ENCODE results near the gene KCTD2.

KCTD2 gene

DNA sequence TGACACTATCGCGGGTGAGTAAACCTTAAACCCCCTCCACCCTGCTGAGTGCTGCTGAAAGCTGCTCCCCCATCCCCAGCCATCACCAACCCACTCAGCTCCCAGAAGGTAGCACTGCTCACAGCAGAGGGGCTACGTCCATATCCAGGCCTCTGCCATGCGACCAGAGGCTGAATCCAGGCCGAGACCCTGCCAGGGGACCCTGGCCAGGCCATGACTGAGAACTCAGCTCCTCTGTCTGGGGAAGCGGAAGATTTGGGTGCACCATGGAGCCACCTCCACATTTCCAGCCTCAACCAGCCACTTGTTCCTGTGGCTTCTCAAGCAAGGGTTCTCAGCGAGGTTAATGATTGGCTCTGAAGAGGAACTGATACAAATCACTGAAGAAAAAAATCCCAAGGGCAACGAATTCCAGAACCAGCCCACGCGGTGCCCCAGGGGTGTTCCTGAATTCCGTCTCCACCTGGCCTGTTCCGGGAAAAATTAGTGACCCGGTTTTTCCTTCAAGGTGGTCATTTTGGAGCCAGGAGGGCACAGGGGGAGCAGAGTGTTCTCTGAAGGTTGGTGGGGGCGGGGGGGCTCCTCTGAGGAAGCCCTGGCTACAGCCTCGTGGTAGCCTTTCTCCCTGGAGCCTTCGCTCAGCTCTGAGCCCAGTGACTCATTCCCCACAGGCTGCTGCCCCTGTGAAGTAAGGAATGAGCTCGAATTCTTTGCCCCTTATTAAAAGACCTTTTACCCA is 31.4 kb downstream of the KCTD2 start:
- DNase-seq = no peak

DNA sequence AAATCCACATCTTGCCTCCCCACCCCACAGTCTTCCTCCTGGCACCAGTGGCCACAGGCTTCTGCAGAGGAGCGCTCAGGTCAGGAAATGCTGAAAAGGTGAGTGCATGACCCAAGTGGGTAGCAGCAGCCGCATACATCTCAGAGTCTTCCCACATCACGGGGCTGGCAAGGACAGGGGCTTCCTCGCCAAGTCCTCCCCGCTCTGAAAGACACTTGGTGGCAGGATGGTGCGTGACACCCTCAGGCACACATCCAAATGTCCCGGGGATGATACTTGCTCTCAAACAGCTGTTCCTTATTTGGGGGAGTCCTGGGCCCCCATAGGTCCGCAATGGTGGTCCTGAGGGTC is 32.0 kb downstream of the KCTD2 start:
- DNase-seq = no peak

DNA sequence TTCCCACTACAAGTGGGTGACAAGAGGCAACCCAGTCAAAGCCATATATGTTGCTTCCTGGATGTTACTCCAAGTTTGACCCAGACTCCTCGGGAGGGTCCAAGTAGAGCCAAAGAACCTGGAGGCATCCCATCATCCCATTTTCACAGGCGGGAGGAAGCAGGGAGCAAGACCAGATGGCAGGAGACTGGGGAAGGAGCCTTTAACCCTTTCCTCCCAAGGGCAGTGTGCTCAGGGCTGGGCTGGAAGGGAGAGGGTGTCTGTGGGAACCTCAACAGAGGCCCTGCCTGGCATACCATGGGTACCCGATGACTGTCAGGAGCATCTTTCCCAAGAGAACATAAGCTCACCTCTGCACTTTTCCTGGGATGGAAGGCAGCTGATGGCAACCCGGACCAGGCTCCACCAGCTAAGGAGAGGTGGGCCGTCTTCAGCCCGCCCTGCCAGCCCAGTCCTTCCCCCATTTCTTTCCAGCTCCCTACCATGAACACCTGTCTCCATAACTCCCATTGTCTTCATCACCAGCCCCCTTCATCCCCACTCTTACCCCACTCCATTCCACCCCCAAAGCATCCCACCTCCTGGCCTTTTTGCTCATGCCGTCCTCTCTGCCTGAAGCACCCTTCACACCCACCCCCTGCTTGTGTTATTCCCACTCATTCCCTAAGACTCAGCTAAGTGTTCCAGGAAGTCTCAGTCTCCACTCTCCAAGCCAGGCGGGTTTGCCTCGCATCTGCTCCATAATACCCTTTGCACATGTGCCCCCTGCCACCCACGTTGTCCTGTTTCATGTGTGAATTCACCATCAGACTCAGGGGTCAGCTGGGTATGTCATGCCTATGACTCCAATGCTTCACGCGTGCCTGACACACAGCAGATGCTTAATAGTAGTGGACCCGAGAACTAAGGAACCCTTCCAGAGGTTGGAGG is 34.9 kb downstream of the KCTD2 start:
- no peak for DNase-seq

DNA sequence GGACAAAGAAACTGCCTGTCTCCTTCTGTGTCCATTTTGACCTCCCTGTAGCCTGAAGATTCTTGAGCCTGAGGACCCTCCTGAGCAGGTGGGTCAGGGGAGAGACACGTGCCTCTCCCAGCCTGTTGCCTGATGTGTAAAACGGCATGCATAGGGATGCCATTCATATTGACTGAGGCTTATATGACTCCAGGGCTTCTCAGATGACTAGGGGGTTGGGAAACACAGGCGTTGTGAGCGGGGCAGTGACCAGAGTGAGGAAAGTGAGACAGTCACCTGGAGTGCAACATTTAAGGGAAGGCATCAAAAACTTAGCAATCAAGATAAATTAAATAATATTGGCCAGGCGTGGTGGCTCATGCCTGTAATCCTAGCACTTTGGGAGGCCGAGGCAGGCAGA is 35.7 kb downstream of the KCTD2 start:
- no peak for DNase-seq

DNA sequence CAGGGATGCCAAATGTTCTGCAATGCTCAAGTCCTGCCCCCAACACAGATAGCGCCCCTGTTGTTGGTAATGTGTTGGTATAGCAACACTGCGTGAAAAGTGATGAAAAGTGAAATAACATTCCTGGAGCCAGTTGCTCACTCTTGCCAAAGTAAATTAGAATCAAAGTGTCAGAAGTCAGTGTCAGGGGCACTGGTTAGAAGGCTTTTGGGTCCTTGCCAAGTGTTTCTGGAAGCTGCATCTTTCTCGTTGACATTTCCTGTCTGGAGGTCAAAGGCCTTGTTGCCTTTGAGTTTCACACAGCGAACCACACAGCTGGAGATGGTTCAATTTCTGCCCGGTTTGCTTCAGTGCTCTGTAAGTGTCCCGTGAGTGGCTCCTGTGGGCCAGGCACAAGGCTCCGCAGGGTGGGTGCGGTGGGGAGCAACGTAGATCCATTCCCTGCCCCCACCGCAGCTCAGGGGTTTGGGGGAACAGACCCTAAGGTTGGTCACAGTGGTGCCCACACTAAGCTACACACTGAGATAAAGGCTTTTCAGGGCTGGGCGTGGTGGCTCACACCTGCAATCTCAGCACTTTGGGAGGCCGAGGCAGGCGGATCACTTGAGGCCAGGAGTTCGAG is 37.1 kb downstream of the KCTD2 start:
- DNase-seq = no peak

DNA sequence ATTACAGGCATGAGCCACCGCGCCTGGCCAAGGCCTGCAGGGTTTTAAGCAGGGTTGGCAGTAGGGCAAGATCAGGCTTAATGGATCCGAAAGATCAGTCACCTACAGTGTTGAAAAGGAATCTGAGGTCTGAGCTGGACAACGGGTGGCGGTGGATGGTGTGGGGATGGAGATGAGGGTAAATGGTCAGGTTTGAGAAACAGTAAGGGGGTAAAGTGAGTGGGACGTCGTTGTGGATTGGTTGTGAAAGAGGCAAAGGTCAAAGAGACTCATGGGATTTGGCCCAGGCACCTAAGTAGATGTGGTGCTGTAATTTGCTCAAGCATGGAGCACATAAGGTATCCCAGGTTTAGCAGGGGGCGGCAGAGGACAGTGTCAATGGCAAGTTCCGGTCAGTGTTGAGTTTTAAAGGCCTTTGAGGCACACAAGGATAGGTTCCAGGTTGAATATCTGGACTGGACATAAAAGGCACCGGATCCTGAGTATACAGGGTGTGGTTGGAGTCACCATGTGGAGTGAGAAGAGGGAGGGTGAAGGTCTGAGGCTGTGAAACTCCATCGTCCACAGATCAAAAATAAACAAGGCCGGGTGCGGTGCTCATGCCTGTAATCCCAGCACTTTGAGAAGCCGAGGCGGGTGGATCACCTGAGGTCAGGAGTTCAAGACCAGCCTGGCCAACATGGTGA is 39.6 kb downstream of the KCTD2 start:
- DNase-seq = no peak

DNA sequence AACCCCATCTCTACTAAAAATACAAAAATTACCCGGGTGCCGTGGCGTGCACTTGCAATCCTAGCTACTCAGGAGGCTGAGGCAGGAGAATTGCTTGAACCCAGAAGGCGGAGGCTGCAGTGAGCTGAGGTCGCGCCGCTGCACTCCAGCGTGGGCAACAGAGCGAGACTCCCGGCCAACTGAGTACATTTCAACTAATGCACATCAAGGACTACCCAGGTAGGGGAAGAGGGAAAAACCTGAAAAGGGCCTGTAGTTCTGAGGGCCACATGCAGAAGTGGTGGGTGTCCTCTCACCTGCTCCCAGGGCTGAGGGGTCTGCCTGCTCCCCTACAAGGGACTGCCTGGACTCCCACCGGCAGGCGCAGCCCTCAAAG is 40.1 kb downstream of the KCTD2 start:
- no peak for DNase-seq

DNA sequence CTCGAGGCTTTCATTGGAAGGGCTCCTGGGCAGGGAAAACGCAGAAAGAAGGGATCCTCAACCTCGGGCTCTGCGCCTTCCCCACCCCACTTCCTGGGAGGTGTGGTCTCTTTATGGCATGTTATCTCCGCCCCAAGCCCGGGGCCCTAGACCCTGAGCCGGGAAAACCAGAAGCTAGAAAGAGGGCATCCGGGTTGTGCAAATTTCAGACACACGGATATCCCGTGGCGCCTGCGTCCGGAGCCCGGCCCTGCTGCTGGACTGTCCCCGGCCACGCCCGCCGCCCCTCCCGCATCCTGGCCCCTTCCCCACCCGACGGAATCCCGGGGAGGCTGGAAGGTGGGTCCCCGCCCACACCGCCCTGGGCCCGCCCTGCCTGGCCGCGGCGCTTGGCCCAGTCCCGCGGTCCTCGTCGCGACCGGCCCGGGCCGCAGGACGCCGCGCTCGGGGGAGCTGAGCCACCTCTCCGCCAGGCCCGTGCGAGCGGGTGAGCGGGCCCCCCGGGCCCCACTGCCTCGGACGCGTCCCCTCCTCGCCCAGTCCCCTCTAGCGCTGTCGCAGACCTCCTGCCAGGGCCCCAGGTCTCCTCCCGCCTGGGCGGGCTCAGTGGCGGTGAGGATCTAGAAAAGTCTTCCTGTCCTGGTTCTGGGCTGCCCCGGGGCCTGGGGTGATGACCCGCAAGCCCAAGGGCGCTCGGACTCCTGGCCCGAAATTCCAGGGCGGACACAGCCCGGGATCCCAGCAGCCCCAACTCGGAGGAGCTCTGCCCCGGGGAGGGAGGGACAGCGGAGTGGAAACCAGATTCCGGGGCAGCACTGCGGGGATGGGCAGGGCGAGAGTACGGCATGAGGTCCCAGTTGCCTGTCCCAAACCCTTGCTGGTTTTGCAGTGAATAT is 40.8 kb downstream of the KCTD2 start, which contains the start of gene SLC16A5:
TSS of gene SLC16A5 (plus strand) at position 397 of the 896 bp plus-strand sequence. CDS start 5,683 bp downstream, outside the sequence.
- no peak for DNase-seq

DNA sequence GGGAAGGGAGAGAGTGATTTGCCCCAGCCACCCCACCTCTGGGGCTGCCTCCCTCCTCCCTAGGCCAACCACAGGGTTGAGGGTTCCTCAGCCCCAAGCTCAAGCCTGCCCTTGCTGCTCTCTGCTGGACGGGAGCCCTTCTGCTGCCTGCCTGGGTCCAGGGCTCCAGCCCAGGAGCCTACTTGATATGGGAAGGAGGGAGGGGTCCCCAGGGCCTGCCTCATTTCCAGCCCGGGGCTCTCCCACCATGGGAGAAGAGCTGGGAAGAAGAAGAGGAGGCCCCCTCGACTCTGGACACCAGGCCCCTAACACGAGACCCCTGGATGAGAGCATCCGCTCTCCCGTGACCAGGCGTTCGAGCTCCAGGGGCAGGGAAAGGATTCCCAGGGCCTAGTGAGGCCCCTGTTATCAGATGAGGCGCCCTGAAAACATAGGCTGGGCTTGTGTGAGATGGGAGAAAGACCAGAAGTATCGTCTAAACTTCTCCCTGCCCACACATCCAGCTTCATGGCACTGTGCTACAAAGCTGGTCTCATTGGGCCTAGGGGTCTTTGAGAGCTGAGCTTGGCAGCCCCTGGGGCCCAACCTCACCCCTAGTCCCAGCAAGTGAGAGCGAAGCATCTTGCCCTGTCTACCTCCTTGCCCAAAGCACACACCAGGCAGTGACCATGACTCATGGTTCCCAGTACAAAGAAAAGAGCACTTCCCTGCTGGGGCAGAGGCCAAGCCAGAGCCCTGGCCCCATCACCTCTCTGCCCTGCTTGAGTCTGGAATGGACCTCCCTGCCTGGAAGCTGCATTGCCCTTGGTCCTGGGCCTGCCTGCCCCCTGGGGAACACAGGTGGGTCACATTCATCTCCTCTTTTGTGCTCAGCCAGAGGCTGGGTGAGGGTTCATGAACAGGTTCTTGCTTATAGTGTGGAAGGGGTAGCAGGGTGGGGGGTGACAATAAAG is 41.7 kb downstream of the KCTD2 start:
- DNase-seq = no peak

DNA sequence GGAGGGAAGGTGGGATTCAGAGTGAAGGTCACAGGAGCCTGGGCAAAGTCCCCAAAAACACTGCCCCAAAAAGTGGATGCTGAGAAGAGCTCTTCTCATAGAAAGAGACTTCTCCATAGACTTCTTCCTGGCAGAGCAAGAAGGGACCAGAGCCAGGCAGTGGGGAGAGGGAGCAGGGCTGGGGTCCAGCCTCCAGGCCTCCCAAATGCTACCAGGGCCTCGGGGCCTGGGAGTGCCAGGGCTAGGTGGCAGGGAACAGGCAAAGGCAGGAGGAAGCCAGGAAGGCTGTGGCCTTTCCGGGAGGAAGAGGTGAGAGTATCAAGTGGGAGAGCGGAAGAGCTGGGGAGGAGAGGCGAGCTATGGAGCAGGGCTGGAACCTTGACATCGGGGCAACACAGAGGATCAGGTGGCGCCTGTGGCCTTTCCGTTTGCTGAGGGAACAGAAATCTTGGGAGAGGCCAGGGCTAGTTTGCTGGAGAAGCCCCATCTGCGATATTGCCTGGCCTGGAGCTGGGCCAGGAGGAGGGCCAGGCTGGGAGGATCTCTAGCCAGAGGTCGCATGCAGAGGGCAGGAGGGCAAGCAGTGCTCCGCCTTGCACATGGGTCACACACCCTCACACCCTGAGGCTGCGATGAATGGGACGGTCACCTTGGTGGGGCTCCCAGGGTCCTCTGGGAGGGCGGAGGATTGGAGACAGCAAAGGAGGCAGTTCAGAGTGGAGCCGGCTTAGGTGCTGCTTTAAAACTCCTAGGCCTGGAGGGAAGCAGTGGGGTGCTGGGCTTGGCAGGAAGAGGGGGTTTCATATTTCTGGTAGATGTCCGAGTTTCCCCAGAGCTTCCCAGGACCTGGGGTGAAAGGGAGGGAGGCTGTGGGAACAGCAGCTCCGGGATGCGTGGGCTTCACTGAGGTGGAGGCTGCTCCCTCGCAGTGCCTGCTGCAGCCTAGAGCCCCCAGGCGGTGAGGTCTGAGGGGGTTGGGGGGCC is 44.1 kb downstream of the KCTD2 start:
- no peak for DNase-seq

DNA sequence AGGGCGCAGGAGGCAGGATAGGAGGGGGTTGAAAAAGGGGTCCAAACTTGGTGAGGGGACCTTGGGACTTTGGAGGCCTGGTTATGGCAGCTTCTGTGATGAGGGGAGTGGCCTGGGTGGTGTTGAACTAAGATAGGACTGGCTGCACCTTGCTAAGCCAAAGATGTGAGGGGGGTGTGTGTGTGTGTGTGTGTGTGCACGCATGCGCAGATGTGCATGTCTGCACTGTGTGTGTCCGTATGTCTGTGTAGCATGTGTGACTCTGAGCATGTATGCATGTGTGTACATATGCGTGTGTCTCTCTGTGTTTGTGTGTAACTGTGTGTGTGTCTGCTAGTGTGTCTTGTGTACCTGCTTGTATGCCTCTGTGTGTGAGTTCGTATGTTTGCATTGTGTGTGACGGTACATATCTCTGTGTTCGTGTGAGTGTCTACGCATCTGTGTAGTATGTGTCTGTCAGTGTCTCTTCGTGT is 44.9 kb downstream of the KCTD2 start:
- no peak for DNase-seq

DNA sequence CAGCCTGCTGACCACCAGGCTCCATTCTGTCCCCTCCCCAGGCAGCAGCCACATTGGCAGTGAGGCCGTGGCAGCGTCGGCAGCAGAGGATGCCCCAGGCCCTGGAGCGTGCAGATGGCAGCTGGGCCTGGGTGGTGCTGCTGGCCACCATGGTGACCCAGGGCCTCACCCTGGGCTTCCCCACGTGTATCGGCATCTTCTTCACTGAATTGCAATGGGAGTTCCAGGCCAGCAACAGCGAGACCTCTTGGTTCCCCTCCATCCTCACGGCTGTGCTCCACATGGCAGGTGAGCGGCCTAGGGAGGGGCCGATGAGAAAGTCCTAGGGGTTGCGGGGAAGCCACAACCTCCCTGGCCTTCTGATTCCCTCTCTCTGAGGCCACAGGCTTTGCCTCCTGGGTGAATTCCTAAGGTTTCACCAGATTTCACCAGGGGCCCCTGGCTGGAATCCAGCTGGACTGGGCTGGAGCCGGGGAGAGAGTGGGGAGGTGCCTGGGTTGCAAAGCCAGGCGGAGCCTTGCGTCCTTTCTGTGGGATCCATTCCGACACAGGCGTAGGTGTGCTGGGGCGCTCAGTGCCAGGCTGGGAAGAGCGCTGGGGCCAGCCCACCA is 46.6 kb downstream of the KCTD2 start:
- DNase-seq = no peak

DNA sequence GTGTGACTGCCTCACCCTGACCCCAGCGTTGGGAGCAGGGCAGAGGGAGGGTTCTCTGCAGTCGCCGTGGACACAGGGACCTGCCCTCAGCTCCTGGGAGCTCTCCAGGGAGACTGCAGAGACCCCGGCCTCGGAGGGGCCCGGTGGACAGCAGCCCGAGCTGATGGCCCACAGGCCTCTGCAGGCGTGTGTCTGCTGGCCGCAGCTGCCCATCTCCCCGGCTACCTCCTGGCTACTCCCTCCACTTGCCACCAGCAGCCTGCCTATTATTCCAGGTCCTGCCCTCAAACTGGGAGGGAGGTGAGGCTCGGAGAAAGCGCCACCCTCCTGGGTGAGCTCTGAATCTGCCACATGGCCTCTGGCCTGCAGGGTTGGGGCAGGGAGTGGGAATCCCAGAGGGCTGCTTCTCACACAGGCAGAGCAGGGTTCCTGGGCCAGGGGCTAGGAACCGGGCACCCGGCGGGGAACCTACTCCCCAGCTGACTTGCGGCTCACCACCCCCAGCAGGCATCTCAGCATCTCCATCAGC is 47.9 kb downstream of the KCTD2 start:
- no peak for DNase-seq

DNA sequence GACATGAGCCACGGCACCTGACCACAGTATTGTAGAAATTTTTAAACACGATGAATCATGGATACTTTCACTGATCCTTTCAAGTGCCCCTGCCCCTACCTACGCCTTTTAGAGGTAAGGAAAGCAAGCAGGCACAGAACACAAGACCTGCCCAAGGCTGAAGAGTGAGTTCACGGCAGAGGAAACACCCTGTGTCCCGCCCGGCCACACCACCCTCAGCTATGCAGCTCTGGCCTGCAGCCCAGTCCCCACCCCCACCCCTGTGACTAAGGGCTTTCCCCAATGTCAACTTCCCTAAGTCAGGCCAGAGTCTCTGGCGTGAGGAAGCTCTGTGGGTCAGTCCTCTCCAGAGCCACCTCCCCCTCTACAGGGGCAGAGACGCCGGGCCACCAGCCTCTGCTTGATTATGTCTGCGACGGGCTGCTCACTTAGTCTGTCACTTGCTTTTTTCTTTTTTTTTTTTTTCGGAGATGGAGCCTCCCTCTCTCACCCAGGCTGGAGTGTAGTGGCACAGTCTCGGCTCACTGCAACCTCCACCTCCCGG is 49.1 kb downstream of the KCTD2 start:
- DNase-seq = no peak

DNA sequence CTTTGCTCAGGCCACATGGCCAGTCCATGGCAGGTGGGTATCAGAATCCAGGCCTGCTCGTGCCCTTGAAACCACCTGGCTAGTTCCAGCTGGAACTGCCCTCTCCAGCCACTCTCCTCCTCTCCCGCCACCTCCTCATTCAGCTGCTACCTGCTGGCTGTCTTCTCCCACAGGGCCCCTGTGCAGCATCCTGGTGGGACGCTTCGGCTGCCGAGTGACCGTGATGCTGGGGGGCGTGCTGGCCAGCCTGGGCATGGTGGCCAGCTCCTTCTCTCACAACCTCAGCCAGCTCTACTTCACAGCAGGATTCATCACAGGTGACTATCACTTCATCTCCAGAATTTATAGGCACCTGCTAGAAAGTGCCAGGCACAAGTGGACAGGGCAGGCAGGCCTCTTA is 50.8 kb downstream of the KCTD2 start:
- no peak for DNase-seq

DNA sequence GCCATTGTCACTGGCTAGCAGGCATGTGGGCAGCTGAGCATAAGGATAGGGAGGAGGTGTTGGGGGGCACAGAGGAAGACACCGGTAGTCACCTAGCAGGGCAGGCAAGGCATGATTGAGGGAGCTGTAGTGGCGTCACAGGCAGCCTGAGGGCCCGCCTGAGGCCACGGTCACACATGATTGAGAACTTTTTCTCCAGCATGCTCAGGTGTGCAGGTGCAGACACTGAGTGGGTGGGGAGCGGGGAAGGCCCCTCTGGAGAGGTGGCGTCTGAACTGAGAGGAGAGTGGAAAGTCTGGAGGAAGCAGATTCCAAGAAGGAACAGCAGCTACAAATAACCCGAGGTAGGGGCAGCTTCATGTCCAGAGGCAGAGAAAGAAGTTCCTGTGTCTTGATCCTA is 51.8 kb downstream of the KCTD2 start:
- DNase-seq = no peak

DNA sequence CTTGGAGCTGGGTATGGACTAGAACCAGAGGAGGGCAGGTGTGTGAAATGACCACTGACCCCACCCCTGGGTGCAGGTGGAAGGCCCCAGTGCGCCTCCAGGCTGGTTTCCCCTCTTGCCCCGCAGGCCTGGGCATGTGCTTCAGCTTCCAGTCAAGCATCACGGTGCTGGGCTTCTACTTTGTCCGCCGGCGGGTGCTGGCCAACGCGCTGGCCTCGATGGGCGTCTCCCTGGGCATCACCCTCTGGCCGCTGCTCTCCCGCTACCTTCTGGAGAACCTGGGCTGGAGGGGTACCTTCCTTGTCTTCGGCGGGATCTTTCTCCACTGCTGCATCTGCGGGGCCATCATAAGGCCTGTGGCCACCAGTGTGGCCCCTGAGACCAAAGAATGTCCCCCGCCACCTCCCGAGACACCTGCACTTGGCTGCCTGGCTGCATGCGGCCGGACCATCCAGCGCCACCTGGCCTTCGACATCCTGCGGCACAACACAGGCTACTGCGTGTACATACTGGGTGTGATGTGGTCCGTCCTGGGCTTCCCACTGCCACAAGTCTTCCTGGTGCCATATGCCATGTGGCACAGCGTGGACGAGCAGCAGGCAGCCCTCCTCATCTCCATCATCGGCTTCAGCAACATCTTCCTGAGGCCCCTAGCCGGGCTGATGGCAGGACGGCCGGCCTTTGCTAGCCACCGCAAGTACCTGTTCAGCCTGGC is 53.0 kb downstream of the KCTD2 start:
- no peak for DNase-seq

DNA sequence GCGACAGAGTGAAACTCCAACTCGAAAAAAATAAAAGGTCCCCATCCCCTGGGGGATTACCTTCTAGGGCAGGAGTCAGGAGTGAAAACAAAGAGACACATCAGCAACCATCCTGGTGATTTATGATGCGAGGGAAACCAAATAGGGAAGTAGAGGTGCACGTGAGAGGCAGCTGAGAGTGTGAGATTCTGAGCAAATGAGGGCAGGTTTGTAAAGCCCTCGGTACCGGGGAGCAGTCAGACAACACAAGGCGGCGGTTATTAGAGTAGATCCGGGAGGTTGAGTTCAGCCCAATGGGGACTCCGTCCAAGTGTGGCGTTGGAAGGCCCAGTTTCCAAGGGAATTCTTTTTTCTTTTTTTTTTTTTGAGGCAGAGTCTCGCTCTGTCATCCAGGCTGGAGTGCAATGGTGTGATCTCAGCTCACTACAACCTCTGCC is 55.4 kb downstream of the KCTD2 start:
- DNase-seq = no peak

All from NK-92 treated with Interleukin-12 subunit alpha and Interleukin-12 subunit beta, amount 100 ng/mL, for 24 hours (cell line).